DMS53 treated with DMSO at 0.1 percent for 48 hours (cell line): ENCODE results near the gene VAMP7.
"Not testable (repeated sequence)": the region's sequence is repeated elsewhere in the genome, so short reads cannot be mapped to it uniquely, and the experiment has no call there.

Experiments used
- DNase-seq: peaks from one replicate; lab custom pipeline; 2025; ENCODE audit not compliant: unreplicated experiment; lab: John Stamatoyannopoulos, UW

VAMP7 gene, protein sequence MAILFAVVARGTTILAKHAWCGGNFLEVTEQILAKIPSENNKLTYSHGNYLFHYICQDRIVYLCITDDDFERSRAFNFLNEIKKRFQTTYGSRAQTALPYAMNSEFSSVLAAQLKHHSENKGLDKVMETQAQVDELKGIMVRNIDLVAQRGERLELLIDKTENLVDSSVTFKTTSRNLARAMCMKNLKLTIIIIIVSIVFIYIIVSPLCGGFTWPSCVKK

DNA sequence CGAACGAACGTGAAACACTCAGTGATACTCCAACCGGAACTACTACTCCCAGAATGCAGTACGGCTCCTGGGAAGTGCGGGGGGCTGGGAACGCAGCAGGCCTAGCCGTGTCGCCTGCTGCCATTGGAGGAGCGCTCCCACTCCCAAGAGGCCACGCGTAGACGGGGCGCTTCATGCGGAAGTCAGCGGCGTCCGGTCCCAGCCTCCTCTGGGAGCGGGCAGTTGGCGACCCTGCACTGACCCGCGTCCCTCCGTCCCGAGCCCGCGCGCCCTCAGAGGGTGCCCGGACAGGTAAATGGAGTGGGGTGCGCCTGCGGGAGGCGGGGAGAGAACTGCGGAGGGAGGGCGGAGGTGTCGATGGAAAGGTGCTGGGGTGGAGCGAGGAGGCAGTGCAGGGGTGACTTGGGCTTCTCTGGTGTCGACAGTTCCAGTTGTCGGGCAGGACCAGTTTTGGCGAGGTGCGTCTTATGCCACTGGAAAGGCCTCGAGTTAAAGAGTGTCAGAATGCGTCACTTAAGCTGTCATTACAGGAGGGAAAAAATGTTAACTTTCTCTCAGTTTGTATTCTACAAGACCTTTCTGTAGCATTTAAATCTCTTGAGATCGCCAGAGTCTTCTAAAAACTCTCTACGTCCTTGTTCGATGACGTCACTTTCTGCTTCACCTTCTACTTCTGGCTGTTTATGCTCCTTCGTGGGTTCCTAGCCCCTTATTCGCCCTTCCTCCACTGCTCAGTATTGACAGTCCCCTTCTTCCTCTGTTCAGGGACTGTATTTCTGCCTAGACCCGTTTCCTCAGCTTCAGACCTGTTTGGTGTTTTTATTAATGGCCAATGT is at the start of gene VAMP7:
VAMP7 (plus strand) TSS at position 188 of the 836 bp plus-strand sequence. CDS start 8,122 bp downstream, outside the sequence.
- DNase-seq: peak; percentile 88

DNA sequence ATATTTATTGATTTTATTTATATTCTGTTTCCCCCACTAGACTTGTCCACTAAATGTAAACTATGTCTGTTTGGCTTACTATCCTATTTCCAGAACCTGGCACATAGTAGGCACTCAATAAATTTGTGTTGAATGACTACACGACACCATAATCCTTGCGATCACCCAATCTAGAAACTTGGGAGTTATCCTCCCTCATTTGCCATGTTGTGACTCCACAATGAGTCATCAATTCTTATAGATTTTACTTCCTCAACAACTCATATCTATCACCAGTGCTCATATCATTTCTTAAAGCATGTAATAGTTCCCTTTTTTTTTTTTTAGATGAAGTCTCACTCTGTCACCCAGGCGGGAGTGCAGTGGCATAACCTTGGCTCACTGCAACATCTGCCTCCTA is 39.9 kb upstream of the VAMP7 start:
- DNase-seq: no peak

DNA sequence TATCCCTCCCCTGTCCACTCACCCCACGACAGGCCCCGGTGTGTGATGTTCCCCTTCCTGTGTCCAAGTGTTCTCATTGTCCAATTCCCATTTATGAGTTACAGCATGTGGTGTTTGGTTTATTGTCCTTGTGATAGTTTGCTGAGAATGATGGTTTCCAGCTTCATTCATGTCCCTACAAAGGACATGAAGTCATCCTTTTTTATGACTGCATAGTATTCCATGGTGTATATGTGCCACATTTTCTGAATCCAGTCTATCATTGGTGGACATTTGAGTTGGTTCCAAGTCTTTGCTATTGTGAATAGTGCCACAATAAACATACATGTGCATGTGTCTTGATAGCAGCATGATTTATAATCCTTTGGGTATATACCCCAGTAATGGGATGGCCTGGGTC is 29.4 kb upstream of the VAMP7 start:
- DNase-seq: not testable (repeated sequence)

DNA sequence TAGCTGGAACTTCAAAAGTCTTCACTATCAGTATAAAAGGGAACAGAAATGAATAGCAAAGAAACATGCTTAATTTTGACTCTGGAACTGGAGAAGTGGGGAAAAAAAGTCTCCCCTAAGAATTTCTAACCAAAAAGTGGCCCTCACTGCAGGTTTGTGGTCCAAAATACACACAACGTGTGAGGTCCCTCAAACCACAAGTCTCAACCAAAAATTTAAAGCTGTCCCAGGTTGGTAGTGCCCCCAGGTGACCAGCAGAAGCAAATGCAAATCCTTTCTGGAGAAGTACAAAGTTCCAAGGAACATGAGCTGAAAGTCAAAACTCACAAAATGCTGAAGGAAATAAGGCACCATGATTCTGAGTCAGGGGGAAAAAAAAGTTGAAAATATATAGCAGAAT is 23.6 kb upstream of the VAMP7 start:
- no peak for DNase-seq

DNA sequence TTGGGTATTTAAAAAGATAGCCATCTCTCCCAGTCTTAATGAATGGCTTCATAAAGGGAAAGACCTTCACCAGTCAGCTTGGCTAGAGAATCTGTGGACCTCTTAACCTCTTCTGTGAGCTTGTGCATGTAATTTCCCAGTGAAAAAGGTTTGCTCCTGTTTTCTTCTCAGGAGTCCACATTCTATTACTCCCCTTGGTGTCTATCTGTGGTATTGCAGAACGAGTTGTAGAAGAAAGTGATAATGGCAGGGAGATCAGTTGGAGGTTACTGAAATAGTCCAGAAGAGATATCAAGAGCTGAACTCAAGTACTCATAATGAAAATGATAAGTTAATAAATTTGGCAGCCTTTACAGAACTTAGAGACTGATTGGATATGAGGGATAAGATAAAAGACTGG is 16.5 kb upstream of the VAMP7 start:
- DNase-seq: no peak

DNA sequence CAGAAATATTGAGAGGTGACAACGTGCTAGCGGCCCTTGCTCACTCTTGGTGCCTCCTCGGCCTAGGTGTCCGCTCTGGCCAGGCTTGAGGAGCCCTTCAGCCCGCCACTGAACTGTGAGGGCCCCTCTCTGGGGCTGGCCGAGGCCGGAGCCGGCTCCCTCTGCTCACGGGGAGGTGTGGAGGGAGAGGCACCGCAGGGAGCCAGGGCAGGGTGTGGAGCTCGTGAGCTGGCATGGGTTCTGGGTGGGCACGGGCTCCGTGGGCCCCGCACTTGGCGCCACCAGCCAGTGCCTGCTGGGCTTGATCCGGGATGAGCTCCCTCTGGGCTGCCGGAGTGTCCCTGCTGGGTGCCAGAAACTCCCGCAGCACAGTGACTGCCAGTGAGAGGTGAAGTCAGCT is 16.0 kb upstream of the VAMP7 start:
- DNase-seq: no peak

DNA sequence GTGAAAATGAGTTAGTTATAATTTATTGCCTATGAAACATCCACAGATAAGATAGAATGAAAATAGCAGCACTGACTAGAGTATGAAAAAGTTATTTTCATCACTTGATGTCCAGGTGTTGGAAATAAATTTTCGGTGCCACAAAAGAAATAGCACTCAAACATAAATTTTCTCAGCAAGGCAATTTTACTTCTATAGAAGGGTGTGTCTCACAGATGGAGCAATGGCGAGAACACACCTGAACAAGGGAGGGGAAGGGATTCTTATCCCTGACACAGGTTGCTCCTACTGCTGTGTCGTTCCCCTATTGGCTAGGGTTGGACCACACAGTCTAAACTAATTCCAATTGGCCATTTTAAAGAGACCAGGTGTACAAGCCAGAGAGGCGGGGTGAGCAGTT is 13.3 kb upstream of the VAMP7 start:
- no peak for DNase-seq

DNA sequence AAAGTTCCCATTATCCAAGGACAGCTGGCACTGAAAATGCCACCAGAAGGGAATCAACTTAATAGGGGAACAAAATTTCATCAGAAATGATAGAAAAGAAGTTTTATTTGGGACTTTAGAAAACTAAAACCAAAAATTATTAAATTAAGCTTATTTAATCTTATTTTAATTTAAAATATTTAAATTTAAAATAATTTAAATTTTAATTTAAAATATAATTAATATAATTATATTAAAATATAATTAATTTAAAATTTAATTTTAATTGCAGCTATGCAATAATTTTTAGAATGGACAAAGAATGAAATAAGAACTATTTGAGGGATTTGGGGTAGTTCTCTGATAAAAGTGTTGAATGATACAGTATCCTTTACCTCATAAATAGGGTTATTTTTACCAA is 10.2 kb upstream of the VAMP7 start:
- no peak for DNase-seq

DNA sequence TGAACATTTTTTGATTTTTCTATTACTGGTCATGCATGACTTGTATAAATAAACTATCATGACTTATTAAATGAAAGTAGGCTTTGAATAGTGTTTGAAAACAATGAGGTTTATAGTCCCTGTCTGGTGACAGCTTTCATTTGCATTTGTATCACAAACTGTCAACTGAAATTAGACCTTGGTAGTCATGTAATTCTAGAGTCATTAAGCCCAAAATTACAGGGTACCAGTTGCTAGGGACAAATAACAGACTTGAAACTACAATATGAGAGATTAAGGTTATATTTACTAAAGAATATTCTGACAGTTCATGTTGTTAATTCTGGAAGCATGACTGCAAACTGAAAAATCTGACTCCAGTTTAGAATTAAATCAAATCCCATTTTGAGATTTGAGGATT is 9.2 kb upstream of the VAMP7 start:
- no peak for DNase-seq

DNA sequence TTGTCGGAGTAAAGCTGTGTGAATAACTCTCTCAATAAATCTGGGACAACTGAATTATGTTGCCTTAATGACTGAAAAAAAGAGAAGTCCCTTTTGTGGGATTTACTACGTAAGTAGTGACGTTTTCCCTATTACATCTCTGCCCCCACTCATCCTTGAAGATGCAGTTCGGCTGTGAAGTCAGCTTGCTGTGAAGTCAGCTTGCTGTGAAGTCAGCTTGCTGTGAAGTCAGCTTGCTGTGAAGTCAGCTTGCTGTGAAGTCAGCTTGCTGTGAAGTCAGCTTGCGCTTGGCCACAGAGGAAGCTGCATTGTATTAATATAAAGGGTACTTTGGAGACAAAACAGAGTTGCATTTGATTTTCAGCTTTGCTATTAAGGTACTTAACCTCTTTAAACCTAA is 8.0 kb upstream of the VAMP7 start:
- no peak for DNase-seq

DNA sequence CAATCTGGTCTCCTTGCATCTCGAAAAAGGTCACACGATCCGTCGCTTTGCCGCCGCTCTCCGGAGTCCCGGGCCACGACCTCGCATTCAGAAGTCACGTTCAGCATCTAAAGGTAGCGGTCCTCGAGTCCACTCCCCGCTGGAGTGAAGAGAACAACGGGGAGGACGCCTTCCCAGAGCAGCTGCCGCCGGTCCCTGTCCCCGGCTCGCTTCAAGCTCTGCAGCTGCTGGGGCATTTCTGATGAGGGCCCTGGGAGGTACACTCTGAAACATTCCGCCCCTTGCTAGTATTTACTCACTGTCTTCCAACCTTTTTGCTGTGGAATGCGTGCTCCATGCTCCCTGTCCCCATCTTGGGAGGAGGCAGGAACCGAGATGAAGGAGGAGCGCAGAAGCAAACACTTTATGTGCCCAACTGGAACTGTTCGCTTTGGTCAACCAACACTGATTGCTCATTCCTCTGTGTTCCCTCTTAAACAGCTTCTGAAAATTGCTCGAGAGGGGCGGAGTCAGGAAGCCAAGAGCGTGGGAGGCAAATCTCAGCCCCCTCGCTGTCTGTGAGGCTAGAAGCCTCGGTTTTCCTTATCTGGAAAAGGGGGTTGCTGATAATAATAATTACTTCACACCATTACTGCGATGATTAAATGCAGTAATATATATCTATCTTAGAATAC is 6.4 kb upstream of the VAMP7 start:
- DNase-seq: no peak

DNA sequence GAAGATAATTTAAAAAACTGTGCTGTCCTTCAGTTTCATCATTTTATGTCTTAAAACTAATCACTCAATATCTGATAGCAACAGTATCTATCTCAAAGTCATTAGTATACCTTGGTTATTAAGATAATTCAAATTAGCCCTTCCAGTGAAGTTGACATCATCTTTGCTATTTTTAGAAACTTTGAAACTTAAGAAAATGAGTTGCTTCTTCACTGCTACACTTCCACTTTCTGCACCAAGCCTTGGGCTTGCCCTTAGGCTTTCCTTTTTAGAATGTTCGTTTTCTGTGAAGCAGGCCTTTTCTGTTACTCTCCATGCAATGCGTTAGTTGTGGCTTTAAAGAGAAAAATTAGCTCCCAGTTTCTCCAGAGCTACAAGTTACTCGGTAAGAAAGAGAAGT is 4.4 kb upstream of the VAMP7 start:
- DNase-seq: no peak

DNA sequence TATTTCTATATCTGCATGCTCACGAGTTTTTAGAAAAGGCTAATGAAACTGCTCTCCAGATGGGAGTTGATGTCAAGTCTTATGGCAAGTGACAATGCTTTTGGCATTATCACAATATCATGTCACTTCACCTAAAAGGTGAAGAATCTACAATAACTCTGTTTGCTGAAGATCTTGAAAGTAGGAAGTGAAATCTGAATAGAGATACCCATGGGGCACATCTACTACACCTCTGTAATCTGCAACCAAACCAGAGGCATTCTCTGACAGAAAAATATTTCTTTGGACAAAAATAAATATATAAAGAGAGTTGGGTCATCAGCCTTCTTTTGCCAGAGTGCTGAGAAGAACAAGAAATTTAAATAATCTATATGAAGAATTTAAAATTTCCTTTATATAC is 3.9 kb upstream of the VAMP7 start:
- DNase-seq: no peak

DNA sequence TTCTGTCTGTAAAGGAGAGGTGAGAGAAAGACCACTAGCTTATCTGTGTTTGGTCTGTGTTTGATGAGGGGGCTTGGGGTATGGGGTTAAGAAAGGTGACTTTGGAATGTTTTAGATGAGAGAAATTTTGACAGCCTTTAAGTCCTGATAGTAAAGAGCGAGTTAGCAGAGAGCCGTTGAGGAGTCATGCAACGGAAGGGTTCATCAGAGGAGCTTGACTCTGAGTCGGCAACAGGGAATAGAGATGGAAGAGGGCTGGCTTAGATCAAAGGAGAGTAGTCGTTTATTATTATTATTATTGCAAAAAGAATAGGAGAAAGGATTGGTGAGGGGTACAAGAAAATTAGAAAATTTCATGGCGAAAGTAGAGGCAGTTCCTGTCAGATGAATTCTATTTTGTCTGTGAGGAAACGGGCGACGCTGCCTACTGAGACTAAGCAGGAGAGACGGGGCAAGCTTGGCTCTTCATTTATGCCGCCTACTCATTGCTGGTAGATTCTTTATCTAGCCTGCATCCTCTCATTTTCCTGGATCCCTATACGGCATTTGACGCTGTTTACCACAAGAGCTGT is 473 bp upstream of the VAMP7 start:
- no peak for DNase-seq

DNA sequence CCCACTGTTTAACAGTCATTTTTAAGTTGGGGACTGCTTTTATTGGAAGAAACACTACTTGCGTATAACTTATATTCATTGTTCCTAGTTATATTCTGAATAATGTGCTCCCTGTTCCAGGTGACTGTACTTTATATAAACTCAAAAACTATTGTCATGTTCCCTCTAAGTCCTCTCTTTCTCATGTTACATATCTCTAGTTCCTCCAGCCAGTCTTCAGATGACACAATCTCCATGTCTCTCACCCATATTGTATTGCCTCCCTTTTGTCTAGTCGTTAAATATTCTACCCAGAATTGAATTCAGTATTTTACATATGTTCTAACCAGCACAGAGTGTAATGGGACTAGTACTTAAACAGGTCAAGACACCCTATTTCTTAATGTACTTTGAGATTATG is 5.3 kb downstream of the VAMP7 start:
- DNase-seq: no peak

DNA sequence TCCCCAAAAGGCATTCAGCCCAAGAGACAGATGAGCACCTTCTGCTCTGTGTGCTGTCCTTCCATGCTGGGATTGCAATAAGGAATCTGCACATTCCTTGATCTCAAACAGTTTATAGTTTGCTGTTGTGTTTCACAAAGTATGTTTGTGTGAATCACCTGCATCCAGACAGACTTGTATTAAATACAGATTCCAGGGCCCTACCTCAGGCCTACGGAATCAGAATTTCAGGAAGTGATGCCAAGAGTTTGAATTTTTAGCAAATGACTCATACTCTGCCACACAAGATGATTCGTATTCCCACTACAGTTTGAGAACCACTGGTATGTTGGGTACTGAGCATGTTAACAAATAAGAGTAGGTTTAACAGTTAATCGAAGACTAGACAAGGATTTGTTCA is 7.0 kb downstream of the VAMP7 start:
- no peak for DNase-seq

DNA sequence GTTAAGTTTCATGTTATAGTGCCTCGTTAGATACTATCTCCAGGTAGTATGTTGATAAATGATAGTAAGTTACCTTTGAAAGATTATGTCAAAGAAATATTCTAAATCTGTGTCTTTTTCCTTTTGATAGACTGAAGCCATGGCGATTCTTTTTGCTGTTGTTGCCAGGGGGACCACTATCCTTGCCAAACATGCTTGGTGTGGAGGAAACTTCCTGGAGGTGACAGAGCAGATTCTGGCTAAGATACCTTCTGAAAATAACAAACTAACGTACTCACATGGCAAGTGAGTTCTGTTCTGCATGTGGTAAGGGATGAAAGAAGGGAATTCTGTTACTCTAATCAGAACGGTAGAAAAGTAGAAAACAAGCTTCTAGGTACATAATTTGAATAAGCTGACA is 8.2 kb downstream of the VAMP7 start:
- DNase-seq: no peak

DNA sequence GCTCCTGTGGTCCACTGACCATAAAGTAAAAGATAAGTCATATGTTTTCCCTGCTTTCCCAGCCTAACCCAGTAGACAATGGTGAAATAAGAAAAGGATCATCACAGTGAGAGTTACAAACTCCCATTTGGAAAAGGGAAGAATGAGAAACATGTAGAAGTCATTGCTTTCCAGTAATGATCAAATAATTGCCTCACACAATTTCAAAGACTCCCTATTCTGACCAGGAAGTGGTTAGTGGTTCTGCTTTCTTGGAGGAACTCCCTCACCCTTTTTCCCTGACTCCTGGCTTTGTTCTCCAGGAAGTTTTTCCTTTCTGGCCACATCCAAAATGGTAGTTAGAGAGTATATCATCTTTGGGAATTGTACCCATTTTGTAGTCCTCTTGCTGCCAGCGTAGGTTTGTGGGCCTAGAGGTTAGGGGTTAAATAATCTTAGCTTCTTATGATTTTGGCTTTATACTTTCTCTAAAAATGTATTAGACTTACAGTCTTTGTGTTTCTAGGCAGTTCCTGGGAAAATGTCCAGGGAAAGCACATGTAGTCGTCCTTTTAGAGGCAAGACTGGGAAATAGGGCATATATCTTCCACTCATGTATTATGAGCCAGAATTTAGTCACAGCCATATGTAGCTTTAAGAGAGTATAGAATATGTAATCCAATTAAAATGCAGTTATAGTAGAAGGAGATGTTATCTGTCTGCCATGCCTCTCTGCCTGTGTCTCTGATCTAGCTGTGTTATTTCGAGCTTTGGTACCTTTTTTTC is 10.5 kb downstream of the VAMP7 start:
- DNase-seq: no peak

DNA sequence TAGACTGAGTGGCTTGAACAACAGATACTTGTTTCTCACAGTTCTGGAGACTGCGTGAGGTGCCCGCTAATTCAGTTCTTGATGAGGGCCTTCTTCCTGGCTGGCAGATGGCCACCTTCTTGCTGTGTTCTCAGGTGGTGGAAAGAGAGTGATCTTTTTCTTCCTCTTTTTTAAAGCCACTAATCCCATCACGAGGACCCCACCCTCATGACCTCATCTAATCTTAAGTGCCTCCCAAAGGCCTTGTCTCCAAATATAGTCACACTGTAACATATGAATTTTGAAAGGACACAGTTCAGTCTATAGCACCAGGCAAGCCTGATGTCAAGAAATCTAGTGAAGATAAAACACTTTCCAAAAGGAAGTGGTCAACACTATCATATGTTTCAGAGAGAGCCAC is 12.4 kb downstream of the VAMP7 start:
- no peak for DNase-seq

DNA sequence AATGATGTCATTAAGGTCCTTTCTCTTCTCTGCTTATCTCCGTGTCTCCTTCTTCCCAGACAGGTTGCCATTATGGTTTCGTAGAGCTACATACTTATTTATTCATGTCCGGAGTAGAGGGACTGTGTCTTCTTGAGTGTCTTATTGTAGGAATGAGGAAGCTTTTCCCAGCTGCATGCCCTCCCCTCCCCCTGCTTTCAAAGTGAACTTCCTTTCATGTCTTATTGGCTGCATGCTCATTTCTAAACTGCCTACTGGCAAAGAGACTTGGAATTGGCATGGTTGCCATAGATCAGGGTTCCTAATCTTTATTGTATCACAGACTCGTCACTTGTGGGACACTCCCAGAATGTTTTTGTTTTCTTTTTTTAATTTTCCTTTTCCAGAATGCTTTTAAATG is 15.4 kb downstream of the VAMP7 start:
- DNase-seq: no peak

DNA sequence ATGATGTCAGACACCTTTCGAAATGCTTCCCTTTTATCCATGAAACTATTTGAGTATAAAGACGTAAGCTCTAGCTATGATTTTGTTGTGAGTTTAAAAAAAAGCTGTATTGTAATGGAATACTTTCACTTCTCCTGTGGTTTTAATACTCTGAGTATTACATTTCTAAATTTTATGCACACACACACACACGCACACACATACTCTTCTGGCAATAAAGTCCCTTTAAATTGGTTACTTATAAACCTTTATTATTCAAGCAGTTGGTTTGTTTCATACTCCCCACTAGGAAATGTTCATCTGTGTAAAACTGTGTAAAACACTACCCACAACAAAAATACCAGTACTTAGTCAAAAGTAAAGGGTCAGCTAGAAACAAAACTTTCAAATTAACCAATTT is 18.2 kb downstream of the VAMP7 start:
- DNase-seq: no peak
